Omental fat pad (tissue), 4 donors: ENCODE measurements around the gene LRP5. TPM values are rescaled to one million over a fixed set of nuclear protein-coding genes. Genes with fewer than 3 reads are reported as not detected.
"Not testable (repeated sequence)": the region's sequence is repeated elsewhere in the genome, so short reads cannot be mapped to it uniquely, and the experiment has no call there.

Experiments used
- ATAC-seq: fragments of 150-250 bp; one replicate; pipeline ENCODE4 v1.9.1; 2016; ENCODE audit warnings: mild to moderate bottlenecking, moderate library complexity; ENCODE audit not compliant: low FRiP score
- DNase-seq: peaks from one replicate; pipeline ENCODE4 v3.0.0-alpha.2; 2019; ENCODE audit warnings: low spot score
- total RNA-seq, 4 donors: library from RNA; depleted of rRNA; stranded (reverse); fragments of >200 nt; gene quantifications; one replicate each; pipeline ENCODE4 v1.1.0, GENCODE V29; 2016
- TF ChIP-seq, protein P1 (sequence below), 3 donors: fragments of 450-650 bp; IDR thresholded peaks; one replicate each; pipeline ENCODE4 v1.5.1; 2016 to 2017; ENCODE audit warnings: antibody characterized with exemption in 3 of 3, mild to moderate bottlenecking in 3 of 3, moderate library complexity in 2 of 3

LRP5 gene
- total RNA-seq, 4 donors from 2014 or later: 18.0 to 44.5 (median 34.6) TPM

DNA sequence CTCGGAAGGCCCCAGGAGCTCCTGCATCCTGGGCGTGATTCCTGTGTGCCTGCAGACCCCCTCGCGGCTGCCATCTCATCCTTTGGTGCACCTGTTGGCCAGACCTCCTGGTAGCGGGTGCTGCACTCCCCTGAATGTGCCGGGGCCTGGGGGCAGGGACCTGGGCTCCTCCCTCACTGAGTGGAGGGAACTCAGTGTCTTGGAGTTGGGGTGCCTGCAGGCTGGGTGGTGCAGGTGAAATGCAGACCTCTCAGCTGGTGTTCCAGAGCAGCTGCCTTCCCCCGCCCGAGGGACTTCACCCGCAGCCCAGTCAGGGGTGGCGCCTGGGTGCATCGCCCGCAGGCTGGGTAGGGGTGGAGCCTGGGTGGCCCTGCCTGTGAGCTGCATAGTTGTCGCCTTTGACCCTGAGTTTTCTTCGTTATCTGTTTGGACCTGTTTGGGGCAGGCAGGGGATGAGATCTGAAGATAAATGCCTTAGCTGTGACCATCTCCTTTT is 31.4 kb downstream of the LRP5 start:
- TF ChIP-seq, protein P1, sequence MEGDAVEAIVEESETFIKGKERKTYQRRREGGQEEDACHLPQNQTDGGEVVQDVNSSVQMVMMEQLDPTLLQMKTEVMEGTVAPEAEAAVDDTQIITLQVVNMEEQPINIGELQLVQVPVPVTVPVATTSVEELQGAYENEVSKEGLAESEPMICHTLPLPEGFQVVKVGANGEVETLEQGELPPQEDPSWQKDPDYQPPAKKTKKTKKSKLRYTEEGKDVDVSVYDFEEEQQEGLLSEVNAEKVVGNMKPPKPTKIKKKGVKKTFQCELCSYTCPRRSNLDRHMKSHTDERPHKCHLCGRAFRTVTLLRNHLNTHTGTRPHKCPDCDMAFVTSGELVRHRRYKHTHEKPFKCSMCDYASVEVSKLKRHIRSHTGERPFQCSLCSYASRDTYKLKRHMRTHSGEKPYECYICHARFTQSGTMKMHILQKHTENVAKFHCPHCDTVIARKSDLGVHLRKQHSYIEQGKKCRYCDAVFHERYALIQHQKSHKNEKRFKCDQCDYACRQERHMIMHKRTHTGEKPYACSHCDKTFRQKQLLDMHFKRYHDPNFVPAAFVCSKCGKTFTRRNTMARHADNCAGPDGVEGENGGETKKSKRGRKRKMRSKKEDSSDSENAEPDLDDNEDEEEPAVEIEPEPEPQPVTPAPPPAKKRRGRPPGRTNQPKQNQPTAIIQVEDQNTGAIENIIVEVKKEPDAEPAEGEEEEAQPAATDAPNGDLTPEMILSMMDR (IDR thresholded peaks at IDR 0.05): no peak
- ATAC-seq (no peak), DNase-seq (no peak)

DNA sequence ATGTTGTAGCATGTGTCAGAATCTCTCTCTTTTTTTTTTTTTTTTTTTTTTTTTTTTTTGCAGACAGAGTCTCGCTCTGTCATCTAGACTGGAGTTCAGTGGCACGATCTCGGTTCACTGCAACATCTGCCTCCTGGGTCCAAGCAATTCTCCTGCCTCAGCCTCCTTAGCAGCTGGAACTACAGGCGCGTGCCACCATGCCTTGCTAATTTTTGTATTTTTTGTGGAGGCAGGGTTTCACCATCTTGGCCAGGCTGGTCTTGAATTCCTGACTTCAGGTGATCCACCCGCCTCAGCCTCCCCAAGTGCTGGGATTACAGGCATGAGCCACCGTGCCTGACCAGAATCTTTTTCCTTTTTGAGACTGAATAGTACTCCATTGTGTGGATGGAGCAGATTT is 32.4 kb downstream of the LRP5 start:
- ATAC-seq, DNase-seq: not testable (repeated sequence)

DNA sequence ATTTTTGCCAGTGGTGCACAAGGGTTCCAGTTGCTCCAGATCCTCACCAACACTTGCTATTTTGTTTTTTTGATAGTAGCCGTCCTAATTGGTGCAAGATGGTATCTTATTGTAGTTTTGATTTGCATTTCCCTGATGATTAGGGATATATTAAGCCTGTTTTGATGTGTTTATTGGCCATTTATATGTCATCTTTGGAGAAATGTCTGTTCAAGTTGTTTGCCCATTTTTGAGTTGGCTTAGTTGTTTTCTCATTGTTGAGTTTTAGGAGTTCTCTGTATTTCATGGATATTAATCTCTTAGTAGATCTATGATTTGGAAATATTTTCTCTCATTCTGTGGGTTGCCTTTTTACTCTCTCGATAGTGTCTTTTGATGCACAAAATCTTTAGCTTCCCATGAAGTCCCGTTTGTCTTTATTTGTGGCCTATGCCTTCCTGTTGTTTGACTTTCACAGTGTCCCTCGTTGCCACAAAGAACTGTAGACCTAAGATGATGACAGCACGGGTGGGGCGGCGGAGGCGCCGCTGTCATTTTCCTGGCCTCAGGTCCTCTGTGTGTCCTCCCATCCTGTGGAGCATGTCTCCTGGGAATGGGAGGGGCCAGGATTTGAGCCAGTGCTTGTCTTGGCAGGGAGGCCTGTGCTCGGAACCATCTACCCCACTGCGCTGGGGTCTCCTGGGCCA is 33.5 kb downstream of the LRP5 start:
- DNase-seq: no peak
- ATAC-seq: no peak
- TF ChIP-seq, protein P1 (IDR thresholded peaks at IDR 0.05): no peak

DNA sequence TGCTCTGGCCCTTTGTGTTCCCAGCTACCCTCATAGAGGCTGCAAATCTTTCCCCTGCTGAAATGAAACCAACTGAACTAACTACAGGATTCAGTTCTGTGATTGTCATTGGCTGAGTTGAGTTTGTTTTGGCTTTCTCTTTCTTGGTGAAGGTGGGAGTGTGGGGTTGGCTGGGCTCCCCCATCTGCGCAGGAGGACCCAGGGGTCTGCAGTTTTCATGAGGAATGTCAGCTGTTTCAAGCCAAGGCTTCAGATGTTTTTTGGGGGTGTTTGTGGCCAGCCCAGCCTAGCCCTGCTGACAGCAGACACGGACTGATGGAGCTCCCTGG is 34.0 kb downstream of the LRP5 start:
- DNase-seq (no peak), ATAC-seq (no peak)
- TF ChIP-seq, protein P1 (IDR thresholded peaks at IDR 0.05): no peak

DNA sequence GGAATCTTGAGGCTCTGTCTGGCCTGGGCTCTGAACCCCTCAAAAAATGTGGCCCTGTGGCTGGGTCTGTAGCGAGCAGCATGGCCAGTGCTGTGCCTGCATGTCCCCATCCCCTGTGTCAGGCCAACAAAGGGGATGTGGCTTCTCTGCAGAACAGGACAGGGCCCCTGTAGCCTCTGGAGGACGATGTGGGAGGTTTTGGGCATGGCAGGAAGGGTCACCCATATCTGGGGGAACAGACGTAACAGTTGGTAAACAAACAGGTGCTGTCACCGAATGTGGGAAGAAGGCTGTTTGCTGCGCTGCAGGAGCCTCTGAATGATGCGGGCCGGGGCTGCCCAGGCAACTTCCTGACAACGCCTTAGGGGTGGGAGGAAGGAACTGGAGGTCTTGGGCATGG is 35.0 kb downstream of the LRP5 start:
- no peak for ATAC-seq
- TF ChIP-seq, protein P1 (IDR thresholded peaks at IDR 0.05): no peak

DNA sequence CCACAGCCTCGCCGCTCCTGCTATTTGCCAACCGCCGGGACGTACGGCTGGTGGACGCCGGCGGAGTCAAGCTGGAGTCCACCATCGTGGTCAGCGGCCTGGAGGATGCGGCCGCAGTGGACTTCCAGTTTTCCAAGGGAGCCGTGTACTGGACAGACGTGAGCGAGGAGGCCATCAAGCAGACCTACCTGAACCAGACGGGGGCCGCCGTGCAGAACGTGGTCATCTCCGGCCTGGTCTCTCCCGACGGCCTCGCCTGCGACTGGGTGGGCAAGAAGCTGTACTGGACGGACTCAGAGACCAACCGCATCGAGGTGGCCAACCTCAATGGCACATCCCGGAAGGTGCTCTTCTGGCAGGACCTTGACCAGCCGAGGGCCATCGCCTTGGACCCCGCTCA is 35.5 kb downstream of the LRP5 start:
- TF ChIP-seq, protein P1 (IDR thresholded peaks at IDR 0.05): no peak
- DNase-seq (no peak), ATAC-seq (no peak)

More for the DNA sequence above, 35.0 kb downstream of the LRP5 start:
- no peak for DNase-seq

DNA sequence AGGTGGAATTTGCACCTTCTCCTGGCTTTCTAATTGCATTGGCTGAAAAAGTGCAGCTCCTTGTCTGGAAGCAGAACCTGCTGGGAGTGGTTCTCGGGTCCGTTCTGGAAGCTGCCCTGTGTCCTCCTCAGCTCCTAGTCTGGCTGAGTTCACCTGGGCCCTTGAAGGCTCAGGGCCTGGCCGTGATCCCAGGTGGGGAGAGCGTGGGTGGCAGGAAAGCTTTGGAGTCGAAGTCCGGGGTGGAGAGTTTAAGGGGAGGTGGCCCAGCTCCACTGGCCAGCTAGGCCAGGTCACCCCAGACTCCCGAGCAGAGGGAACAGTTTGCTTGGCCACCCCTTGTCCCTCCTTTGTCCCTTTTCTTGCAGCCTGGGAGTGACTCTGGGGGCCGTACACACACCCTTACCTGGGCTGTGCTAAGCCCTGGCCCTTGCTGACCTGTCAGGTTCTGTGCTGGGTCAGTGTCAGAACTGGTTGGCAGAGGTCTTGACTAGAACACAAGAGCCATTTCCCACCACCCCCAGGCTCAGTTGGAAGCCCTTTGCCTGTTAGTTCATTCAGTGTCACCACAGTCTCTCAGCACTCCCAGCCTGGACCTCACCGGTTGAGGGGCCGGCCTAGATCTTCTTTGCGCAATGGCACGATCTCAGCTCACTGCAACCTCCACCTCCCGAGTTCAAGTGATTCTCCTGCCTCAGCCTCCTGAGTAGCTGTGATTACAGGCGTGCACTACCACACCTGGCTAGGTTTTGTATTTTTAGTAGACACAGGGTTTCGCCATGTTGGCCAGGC is 37.3 kb downstream of the LRP5 start:
- TF ChIP-seq, protein P1 (IDR thresholded peaks at IDR 0.05): no peak
- ATAC-seq: no peak
- DNase-seq: no peak
